OCI-M1 (cell line): ENCODE measurements around the gene OR1D5.
A peak's percentile ranks its signal among the peaks of the same experiment; 100 is the strongest.
"Not testable (repeated sequence)": the region's sequence is repeated elsewhere in the genome, so short reads cannot be mapped to it uniquely, and the experiment has no call there.

Experiments
- DNase-seq: peaks from one replicate; lab custom pipeline; 2025; lab: John Stamatoyannopoulos, UW

OR1D5 gene

DNA sequence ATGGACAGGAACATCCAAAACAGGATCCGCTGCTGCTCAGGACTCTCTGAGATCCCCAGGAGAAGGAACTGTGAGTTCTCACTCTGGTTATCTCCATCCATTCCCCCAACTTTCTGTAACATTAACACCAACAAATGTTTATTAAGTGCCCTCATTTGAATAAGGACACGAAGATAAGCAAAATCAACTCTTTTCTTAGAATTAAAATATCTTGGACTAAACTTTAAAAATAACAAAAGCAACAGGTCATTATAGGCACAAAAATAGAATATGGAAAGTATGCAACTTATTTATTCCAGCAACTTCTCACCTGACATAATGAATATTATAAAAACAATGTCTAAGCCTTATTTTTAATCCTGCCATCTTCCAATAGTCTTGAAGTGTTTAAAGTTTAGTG lies at the start of gene OR1D5:
Gene OR1D5 (minus strand): TSS at position 101 of the 400 bp plus-strand sequence. CDS start 0 bp downstream, at position 101.
- not testable (repeated sequence) for DNase-seq

- no peak for DNase-seq
Observed at GRCh38 chr17:3104322-3104721, 40.9 kb upstream of the OR1D5 start, which contains the start of gene OR1D2. Gene OR1D2 (minus strand): TSS chr17:3104422. CDS start chr17:3092996, 11,426 bp downstream.

DNA sequence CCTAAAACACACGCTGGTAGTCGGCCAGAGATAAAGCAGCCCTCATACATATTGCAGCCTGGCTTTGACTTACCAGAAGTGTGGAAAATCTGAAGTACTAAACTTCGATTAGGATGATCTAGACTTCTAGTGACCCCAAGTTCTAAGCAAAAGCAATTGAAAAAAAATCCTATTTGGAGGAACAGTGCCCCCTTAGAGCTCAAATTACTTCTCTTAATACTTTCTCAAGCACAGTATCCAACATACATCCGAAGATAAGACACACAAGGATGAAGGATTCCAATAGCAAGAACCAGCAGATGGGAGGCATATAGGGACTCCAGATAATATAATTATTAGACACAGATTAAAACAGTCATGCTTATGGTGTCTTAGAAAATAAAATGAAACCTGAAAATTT lies 10.4 kb upstream of the OR1D5 start:
- DNase-seq, result not testable (repeated sequence)

GRCh38 chr17:3065192-3065591 lies 1.8 kb upstream of the OR1D5 start:
- peak; percentile 83 for DNase-seq

DNA sequence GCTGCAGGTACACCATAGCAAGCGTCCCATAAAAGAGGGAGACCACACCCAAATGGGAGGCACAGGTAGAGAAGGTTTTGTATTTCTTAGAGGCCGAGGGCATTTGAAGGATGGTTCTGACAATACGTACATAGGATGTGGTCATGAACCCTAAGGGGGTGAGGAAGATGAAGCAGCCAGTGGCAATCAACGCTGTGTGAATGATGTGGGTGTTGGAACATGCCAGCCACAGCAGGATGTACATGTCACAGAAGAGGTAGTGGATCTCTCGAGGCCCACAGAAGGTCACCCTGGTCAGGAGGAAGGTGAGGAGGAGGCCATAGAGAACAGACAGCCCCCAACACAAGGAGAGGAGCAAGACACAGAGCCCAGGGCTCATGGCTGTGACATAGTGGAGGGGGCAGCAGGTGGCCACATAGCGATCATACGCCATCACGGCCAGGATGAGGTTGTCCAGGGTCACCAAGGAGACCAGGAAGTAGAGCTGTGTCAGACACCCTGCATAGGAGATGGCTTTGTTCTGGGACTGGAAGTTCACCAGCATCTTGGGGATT lies 506 bp downstream of the OR1D5 start:
- not testable (repeated sequence) for DNase-seq

DNA sequence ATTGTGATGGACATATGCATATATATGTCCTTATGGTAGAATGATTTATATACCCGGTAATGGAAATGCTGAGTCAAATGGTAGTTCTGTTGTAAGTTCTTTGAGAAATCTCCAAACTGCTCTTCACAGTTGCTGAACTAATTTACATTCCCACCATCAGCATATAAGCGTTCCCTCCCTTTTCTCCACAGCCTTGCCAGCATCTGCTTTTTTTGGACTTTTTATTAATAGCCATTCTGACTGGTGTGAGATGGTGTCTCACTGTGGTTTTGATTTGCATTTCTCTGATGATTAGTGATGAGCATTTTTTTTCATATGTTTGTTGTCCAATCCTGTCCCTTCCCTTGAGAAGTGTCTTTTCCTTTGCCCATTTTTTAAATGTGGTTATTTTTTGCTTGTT lies 8.5 kb downstream of the OR1D5 start:
- not testable (repeated sequence) for DNase-seq

GRCh38 chr17:3049705-3050295 lies 13.6 kb downstream of the OR1D5 start:
- DNase-seq, result no peak

DNA sequence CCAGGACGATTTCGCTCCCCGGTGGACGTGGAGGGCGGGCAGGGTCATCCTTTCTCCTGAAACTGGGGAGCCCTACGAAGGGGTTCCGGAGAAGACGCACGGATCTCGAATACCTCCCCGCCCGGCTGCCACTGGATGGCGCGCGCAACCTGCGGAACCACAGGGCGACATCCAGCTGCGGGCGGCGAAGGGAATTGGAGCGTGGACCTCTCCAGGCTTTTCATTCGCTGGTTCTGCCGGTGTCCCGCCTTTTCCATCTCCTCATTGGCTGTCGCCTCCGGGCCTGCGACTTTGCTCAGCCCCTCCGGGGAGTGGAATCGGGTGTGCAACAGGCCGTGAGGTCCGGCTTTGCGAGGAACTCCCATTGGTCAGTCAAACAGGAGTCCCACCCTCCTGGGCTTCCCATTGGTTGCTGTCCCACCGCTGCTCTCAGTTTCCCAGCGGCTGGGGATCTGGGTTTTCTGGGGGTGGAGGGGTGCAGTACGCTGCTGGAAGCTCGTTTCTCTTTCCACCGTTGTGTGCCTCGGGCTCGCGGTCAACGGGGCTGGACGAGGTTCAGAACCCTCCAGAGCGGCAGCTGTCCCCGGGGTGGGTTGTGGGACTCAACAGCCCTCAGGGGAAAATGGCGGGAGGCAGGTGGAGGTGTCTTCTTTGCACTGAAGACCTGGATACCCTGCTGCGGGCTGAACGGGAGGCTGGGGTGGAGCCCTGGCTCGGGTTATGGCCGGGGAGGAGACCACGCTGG lies 14.5 kb downstream of the OR1D5 start:
- DNase-seq, result peak; percentile 98

GRCh38 chr17:3046753-3047152 lies 16.7 kb downstream of the OR1D5 start:
- no peak for DNase-seq

- peak; percentile 56 for DNase-seq
Observed at GRCh38 chr17:3043737-3044365, 19.6 kb downstream of the OR1D5 start.

DNA sequence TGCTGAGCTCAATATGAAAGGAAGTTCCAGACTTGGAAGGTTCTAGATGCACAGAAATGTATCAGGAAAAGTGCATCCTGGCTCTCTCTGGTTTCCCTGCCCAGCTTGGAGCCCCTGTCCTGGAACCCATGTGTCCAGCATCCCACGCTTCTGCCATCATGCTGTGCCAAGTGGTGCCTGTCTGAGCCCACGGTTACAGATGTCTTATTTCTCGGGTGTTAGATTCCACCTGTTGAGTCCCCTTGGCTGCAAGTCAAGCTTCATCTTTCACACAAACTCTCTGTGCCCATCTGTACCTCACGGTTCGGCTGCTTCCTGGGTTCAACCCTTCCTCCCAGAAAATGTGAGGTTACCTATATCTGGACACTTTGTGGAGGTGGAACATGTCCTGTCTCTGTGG lies 22.5 kb downstream of the OR1D5 start:
- no peak for DNase-seq

DNA sequence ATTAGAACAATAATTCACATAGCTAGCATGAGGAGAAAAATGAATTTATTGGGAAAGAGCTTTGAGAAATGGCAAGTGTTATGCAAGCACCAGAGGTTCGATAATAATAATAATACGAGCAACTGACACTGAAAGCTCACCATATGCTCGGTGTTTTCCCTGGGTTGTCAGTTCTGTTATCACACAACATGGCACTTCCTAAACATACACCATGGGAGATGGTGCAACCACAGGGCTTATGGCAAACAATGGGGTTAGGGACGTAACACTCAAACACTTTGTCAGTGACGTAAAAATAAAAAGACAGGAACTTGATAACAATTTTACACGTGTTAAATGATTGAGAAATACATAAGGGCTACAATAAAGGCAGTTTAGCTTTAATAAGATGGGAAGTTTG lies 23.7 kb downstream of the OR1D5 start:
- peak; percentile 33 for DNase-seq

DNA sequence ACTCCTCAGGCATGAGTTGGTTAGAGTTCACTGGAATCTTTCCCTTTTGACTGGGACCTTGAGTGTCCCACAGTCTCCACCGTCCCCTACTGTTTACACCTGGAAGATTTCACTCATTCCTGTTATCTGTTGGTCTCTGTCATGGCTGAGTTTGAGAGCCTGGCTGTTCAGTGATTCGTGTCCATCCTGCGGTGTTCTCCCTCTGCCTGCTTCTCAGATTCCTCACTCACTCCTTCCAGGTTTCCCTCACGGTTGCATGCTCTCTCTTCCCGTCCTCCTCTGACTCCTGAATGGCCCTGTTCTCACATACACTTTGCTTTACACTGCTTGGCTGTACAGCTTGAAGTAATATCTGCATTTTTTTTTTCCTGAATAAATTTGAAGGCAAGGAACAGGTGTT lies 24.5 kb downstream of the OR1D5 start:
- no peak for DNase-seq

DNA sequence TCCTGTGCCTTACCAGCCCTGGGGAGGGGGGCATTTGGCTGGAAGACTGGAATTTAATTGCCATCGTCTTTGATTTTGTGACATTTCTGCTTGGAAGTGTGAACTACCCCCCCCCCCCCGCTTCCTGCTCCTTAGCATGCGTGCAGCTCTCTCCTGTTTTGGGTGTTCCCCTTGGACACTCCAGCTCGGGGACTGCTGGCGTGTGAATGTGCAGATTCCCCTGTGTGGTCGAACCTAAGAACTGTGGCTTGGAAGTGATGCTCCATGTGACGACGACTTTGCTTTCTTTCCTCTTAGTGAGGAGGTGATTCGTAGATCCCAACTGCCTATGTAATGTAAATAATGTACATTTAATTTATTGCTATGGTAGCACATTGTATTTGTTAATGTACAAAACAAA lies 26.1 kb downstream of the OR1D5 start:
- DNase-seq, result no peak

DNA sequence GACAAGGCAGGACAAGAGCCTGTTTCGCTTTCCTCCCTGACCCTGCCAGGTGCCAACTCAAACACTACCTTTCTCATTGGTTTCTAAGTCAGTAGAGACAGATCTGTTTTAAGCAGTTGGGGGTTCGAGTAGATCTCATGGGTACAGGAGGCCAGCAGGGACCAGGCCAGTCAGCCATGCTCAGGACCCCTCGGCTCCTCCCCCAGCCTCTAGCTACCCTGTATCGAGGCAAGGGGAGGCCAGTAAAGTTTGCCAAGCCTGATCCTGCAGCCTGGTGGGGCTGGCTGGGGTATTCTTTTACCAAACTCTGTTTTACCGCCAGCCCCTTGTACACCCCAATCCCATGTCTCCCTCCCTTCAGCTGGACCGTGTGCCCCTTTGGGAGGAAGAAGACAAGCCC lies 26.6 kb downstream of the OR1D5 start:
- DNase-seq, result no peak

DNA sequence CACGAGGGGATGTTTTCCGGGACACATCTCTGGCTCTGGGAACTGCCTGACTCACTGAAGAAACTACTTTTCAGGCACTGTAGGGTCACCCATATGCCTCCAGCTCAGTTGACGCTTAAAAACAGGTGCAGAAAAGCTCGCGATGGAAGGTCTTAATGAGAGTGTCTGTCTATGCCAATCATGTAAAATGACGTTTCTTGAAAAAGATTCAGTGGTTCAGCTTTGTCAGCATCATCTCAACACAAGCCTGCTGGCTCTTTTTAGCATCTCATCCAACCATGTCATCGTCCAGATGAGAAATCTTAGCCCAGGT lies 27.5 kb downstream of the OR1D5 start:
- DNase-seq, result no peak

DNA sequence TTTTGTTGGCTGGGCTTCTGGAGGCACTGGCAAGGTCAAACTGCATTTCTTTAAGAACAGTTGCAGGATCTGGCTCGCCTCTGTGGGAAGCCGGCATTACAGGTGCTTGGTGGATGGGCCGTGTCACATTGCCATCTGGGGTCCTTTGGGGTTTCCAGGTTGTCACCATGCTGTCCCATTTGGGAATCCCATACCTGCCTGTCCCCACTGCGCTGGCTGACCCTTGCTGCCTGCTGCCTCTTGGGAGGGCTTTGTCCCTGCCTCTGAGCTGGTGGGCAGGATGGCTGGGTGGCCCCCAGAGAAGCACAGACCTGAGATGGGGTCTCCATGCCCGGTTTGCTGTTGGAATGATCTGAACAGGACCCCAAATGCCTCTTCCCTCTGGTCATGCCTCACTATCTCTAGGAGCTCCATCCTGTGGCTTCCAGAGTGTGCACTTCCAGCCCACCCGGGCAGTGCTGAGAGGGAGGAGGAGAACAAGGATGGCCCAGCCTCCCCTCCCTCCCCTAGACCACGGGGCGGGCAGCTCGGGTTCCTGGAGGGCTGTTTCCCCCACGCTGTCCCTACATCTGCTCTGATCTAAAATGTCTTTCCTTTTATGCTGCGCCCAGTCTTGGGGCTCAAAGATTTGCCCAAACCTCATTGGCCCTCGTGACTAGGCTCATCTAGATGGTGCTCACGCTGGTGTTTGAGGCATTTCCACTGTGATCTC lies 28.0 kb downstream of the OR1D5 start:
- no peak for DNase-seq

GRCh38 chr17:3034578-3034920 lies 28.9 kb downstream of the OR1D5 start:
- DNase-seq, result no peak

GRCh38 chr17:3033741-3034577 lies 29.4 kb downstream of the OR1D5 start:
- no peak for DNase-seq

GRCh38 chr17:3033248-3033640 lies 30.2 kb downstream of the OR1D5 start:
- DNase-seq, result no peak
